Neural cell (in vitro differentiated cells): Measurements from ENCODE around the gene ARSD. TPM values are rescaled to one million over a fixed set of nuclear protein-coding genes. Genes with fewer than 3 reads are reported as not detected.
"Not testable (repeated sequence)": the region's sequence is repeated elsewhere in the genome, so short reads cannot be mapped to it uniquely, and the experiment has no call there.

Source experiments
- H2AFZ ChIP-seq: fragments of 200-600, 300-800 bp; sonication (generic), shearing (Covaris generic); 2 replicates; pipeline ENCODE4 v1.6.0; 2014; ENCODE audit warnings: low read depth, mild to moderate bottlenecking, antibody characterized with exemption, low read length, moderate library complexity
- H3F3A ChIP-seq: fragments of 200-600 bp; shearing (Covaris generic); 2 replicates; pipeline ENCODE4 v1.6.1; 2016; ENCODE audit warnings: mild to moderate bottlenecking, moderate library complexity, mixed read lengths, antibody characterized with exemption, low read length; ENCODE audit not compliant: insufficient read depth, poor library complexity, severe bottlenecking
- H3K27ac ChIP-seq: fragments of 200-600, 300-800 bp; sonication (generic), shearing (Covaris generic); 2 replicates; pipeline ENCODE4 v1.5.1; 2014; ENCODE audit warnings: mild to moderate bottlenecking, low read length, moderate library complexity
- H3K27me3 ChIP-seq: fragments of 300-800, 200-600 bp; sonication (generic), shearing (Covaris generic); 2 replicates; pipeline ENCODE4 v1.6.0; 2014; ENCODE audit warnings: mild to moderate bottlenecking, low read depth, low read length, moderate library complexity; ENCODE audit not compliant: insufficient read depth
- H3K36me3 ChIP-seq: fragments of 300-800, 200-600 bp; sonication (generic), shearing (Covaris generic); 2 replicates; pipeline ENCODE4 v1.5.1; 2014; ENCODE audit warnings: mild to moderate bottlenecking, antibody characterized with exemption, low read length, moderate library complexity; ENCODE audit not compliant: insufficient read depth
- H3K4me2 ChIP-seq: fragments of 300-800, 200-600 bp; sonication (generic), shearing (Covaris generic); 2 replicates; pipeline ENCODE4 v1.6.0; 2014; ENCODE audit warnings: mild to moderate bottlenecking, low read length
- H3K4me3 ChIP-seq: fragments of 300-800, 200-600 bp; sonication (generic), shearing (Covaris generic); 2 replicates; pipeline ENCODE4 v1.5.1; 2014; ENCODE audit warnings: mild to moderate bottlenecking, low read length, moderate library complexity
- H3K79me2 ChIP-seq: fragments of 200-600 bp; shearing (Covaris generic); replicated peaks from 2 replicates; pipeline ENCODE4 v1.6.0; 2014; ENCODE audit warnings: mild to moderate bottlenecking, low read length, moderate library complexity; ENCODE audit not compliant: insufficient read depth
- H3K9ac ChIP-seq: fragments of 300-800, 200-600 bp; sonication (generic), shearing (Covaris generic); 2 replicates; pipeline ENCODE4 v1.6.1; 2016; ENCODE audit warnings: mild to moderate bottlenecking, low read length, mixed read lengths
- H3K9me2 ChIP-seq: fragments of 200-600 bp; shearing (Covaris generic); 2 replicates; pipeline ENCODE4 v1.6.1; 2016; ENCODE audit warnings: mild to moderate bottlenecking, low read length, mixed read lengths; ENCODE audit not compliant: insufficient read depth
- H3K9me3 ChIP-seq: fragments of 200-600, 300-800 bp; sonication (generic), shearing (Covaris generic); 2 replicates; pipeline ENCODE4 v1.6.1; 2016; ENCODE audit warnings: mild to moderate bottlenecking, mixed run types, low read length, moderate library complexity, mixed read lengths
- H4K20me1 ChIP-seq: fragments of 200-600 bp; shearing (Covaris generic); 2 replicates; pipeline ENCODE4 v1.6.1; 2016; ENCODE audit warnings: mild to moderate bottlenecking, mixed run types; ENCODE audit not compliant: insufficient read depth
- CTCF ChIP-seq: fragments of 450-650 bp; IDR thresholded peaks from 2 replicates; pipeline ENCODE4 v1.5.1; 2014; ENCODE audit warnings: antibody characterized with exemption, mild to moderate bottlenecking, moderate library complexity; ENCODE audit not compliant: poor library complexity, severe bottlenecking
- EP300 ChIP-seq: fragments of 450-650 bp; conservative IDR thresholded peaks from 2 replicates; pipeline ENCODE4 v1.6.1; 2014; ENCODE audit warnings: antibody characterized with exemption, mild to moderate bottlenecking, moderate library complexity; ENCODE audit not compliant: poor library complexity, severe bottlenecking
- EZH2 ChIP-seq: fragments of 200-600, 300-800 bp; shearing (Covaris generic), sonication (generic); IDR thresholded peaks from 2 replicates; pipeline ENCODE4 v1.6.1; 2014; ENCODE audit warnings: antibody characterized with exemption, low read length, borderline replicate concordance, mild to moderate bottlenecking; ENCODE audit not compliant: insufficient read depth, poor library complexity, severe bottlenecking
- MXI1 ChIP-seq: fragments of 450-650 bp; conservative IDR thresholded peaks from 2 replicates; pipeline ENCODE4 v1.6.1; 2014; ENCODE audit warnings: antibody characterized with exemption, mild to moderate bottlenecking; ENCODE audit not compliant: poor library complexity, severe bottlenecking
- POLR2AphosphoS5 ChIP-seq: IDR thresholded peaks from 2 replicates; pipeline ENCODE4 v1.6.1; 2012
- RAD21 ChIP-seq: fragments of 450-650 bp; conservative IDR thresholded peaks from 2 replicates; pipeline ENCODE4 v1.6.1; 2014; ENCODE audit warnings: antibody characterized with exemption, mild to moderate bottlenecking, moderate library complexity
- REST ChIP-seq: IDR thresholded peaks from 2 replicates; pipeline ENCODE4 v1.6.1; 2012; ENCODE audit warnings: borderline replicate concordance
- SMC3 ChIP-seq: fragments of 450-650 bp; conservative IDR thresholded peaks from 2 replicates; pipeline ENCODE4 v1.6.1; 2014; ENCODE audit warnings: antibody characterized with exemption, mild to moderate bottlenecking, moderate library complexity; ENCODE audit not compliant: poor library complexity
- TAF1 ChIP-seq: IDR thresholded peaks from 2 replicates; pipeline ENCODE4 v1.6.1; 2012; ENCODE audit warnings: low read depth
- polyA plus RNA-seq: library from polyadenylated mRNA; depleted of rRNA; stranded (reverse); fragments of >200 nt; gene quantifications from 2 replicates; pipeline ENCODE4 v1.2.3, GENCODE V29; 2014

ARSD gene
- polyA plus RNA-seq, 1 donor from 2014 or later = 4.7 TPM

GRCh38 chrX:2967012-2967411 lies 37.9 kb upstream of the ARSD start (continued):
- TF ChIP-seq EZH2 = no peak

GRCh38 chrX:2965965-2966364 lies 36.8 kb upstream of the ARSD start:
- no peak overlapping the region for H3K27ac ChIP-seq
- H3K9me3 ChIP-seq = no peaks in the 10 kb centered on the region
- H3K4me2 ChIP-seq = no peak overlapping the region
- H3K9ac ChIP-seq = no peak overlapping the region
- no peak overlapping the region for H3K4me3 ChIP-seq
- TF ChIP-seq EP300 (no peak), TAF1 (no peak), RAD21 (no peak), REST (no peak), EZH2 (no peak), POLR2AphosphoS5 (no peak), CTCF (no peak), SMC3 (no peak), MXI1 (no peak)
- no peaks in the 10 kb centered on the region for H3F3A ChIP-seq
- H2AFZ ChIP-seq = no peak overlapping the region
- H3K9me2 ChIP-seq = no peaks in the 10 kb centered on the region
- H3K36me3 ChIP-seq = no peaks in the 10 kb centered on the region
- no peaks in the 10 kb centered on the region for H4K20me1 ChIP-seq
- no peaks in the 10 kb centered on the region for H3K79me2 ChIP-seq
- H3K27me3 ChIP-seq = no peaks in the 10 kb centered on the region

- H4K20me1 ChIP-seq, H3K79me2 ChIP-seq, H3K4me3 ChIP-seq, H2AFZ ChIP-seq, H3K9me2 ChIP-seq, H3K36me3 ChIP-seq, H3K27me3 ChIP-seq, H3K27ac ChIP-seq, H3K4me2 ChIP-seq, H3F3A ChIP-seq, H3K9me3 ChIP-seq, H3K9ac ChIP-seq: not testable (repeated sequence)
Measured at GRCh38 chrX:2963992-2964794, 35.1 kb upstream of the ARSD start.

- H2AFZ ChIP-seq, H4K20me1 ChIP-seq, H3F3A ChIP-seq, H3K27me3 ChIP-seq, H3K4me3 ChIP-seq, H3K9ac ChIP-seq, H3K27ac ChIP-seq, H3K4me2 ChIP-seq, H3K9me2 ChIP-seq, H3K36me3 ChIP-seq, H3K79me2 ChIP-seq, H3K9me3 ChIP-seq: not testable (repeated sequence)
Measured at GRCh38 chrX:2963449-2963848, 34.3 kb upstream of the ARSD start.
